Activated CD8-positive, alpha-beta T cell treated with anti-CD3 and anti-CD28 coated beads for 36 hours (primary cell): ENCODE results near the gene ADRA2C. TPM values are rescaled to one million over a fixed set of nuclear protein-coding genes. Genes with fewer than 3 reads are reported as not detected.
A peak's percentile ranks its signal among the peaks of the same experiment; 100 is the strongest.

ENCODE experiments used
- ATAC-seq: fragments of 200-7000 bp; cut with Tn5 transposase; one replicate; pipeline ENCODE4 v1.10.0; 2021; ENCODE audit warnings: mild to moderate bottlenecking, moderate library complexity
- CTCF ChIA-PET: fragments of 350-600 bp; sonication (Branson Sonifier 250); formaldehyde crosslinking; loops from one replicate; lab custom pipeline; 2021; ENCODE audit warnings: antibody characterized with exemption; lab: Charles Lee
- POLR2A ChIA-PET: fragments of 350-600 bp; sonication (Branson Sonifier 250); formaldehyde crosslinking; loops from one replicate; lab custom pipeline; 2021; ENCODE audit warnings: antibody characterized with exemption; lab: Charles Lee
- DNase-seq: peaks from one replicate; pipeline ENCODE4 v3.0.0-alpha.2; 2020
- H3K27ac Mint-ChIP-seq: one replicate; pipeline ENCODE4 v1.8.0; 2021; ENCODE audit warnings: mild to moderate bottlenecking, mixed read lengths
- H3K27me3 Mint-ChIP-seq: one replicate; pipeline ENCODE4 v1.8.0; 2021; ENCODE audit warnings: mixed read lengths
- H3K36me3 Mint-ChIP-seq: one replicate; pipeline ENCODE4 v1.8.0; 2021; ENCODE audit warnings: low read depth, mixed read lengths
- H3K4me1 Mint-ChIP-seq: one replicate; pipeline ENCODE4 v1.8.0; 2021; ENCODE audit warnings: low read depth, mixed read lengths
- H3K4me3 Mint-ChIP-seq: one replicate; pipeline ENCODE4 v1.8.0; 2021; ENCODE audit warnings: mild to moderate bottlenecking, moderate library complexity, mixed read lengths
- H3K9me3 Mint-ChIP-seq: one replicate; pipeline ENCODE4 v1.8.0; 2021; ENCODE audit warnings: mixed read lengths
- CTCF ChIP-seq: fragments of 200-600 bp; IDR thresholded peaks from one replicate; pipeline ENCODE4 v1.8.0; 2022; ENCODE audit warnings: antibody characterized with exemption, mild to moderate bottlenecking
- intact Hi-C: fragments of 100-400 bp; cut with micrococcal nuclease; formaldehyde crosslinking; loops from one replicate; pipeline ENCODE4 v1.10.0; 2022
- total RNA-seq, 2 experiments: library from RNA; stranded (reverse); gene quantifications; one replicate each; pipeline ENCODE4 v1.2.3, GENCODE V29; 2021

Gene ADRA2C
- total RNA-seq, 2 experiments from 2014 or later = 0.27 TPM; not detected in 1

GRCh38 chr4:3745886-3746656 is 20.1 kb upstream of the ADRA2C start:
- ChIA-PET POLR2A (no interaction called here), CTCF (no interaction called here)
- no peak for TF ChIP-seq CTCF
- Mint-ChIP-seq H3K9me3 (peaks cover 1% of the 10 kb centered on the region), H3K27me3 (peaks cover 41% of the 10 kb centered on the region), H3K36me3 (no peaks in the 10 kb centered on the region), H3K27ac (no peak overlapping the region), H3K4me3 (no peak overlapping the region), H3K4me1 (no peaks in the 10 kb centered on the region)
- ATAC-seq = no peak
- DNase-seq = no peak
- intact Hi-C loops = no loop called here

- TF ChIP-seq CTCF = no peak
- ATAC-seq = no peak
- no peak overlapping the region for H3K4me3 Mint-ChIP-seq
- no peak overlapping the region for H3K27ac Mint-ChIP-seq
- H3K4me1 Mint-ChIP-seq = no peaks in the 10 kb centered on the region
- DNase-seq = no peak
- H3K9me3 Mint-ChIP-seq = peaks cover 1% of the 10 kb centered on the region
- intact Hi-C loops = no loop called here
- ChIA-PET POLR2A (no interaction called here), CTCF (interaction anchor here (0.6 to 2.8 kb wide), 4 partner anchors 18 to 329 kb away, joined by 3 to 13 read pairs (median 3); no protein-coding TSS in a partner anchor)
- H3K36me3 Mint-ChIP-seq = no peaks in the 10 kb centered on the region
- peaks cover 39% of the 10 kb centered on the region for H3K27me3 Mint-ChIP-seq
These were observed 19.2 kb upstream of the ADRA2C start for GRCh38 chr4:3746701-3747580.

- H3K9me3 Mint-ChIP-seq = peaks cover 1% of the 10 kb centered on the region
- intact Hi-C loops = no loop called here
- H3K36me3 Mint-ChIP-seq = no peaks in the 10 kb centered on the region
- peaks cover 34% of the 10 kb centered on the region for H3K27me3 Mint-ChIP-seq
- DNase-seq = peak; percentile 20
- POLR2A ChIA-PET = no interaction called here
- no peaks in the 10 kb centered on the region for H3K4me1 Mint-ChIP-seq
- peak; percentile 41 for TF ChIP-seq CTCF
- no peak overlapping the region for H3K27ac Mint-ChIP-seq
- no peak overlapping the region for H3K4me3 Mint-ChIP-seq
- CTCF ChIA-PET = interaction anchor here (0.6 to 2.8 kb wide), 4 partner anchors 17 to 330 kb away, joined by 3 to 13 read pairs (median 3); no protein-coding TSS in a partner anchor
- no peak for ATAC-seq
These were observed 18.6 kb upstream of the ADRA2C start for GRCh38 chr4:3747581-3747904.

- intact Hi-C loops = no loop called here
- Mint-ChIP-seq H3K36me3 (no peaks in the 10 kb centered on the region), H3K4me1 (no peaks in the 10 kb centered on the region), H3K9me3 (peaks cover 1% of the 10 kb centered on the region), H3K27ac (no peak overlapping the region), H3K4me3 (no peak overlapping the region), H3K27me3 (peaks cover 29% of the 10 kb centered on the region)
- DNase-seq (no peak), ATAC-seq (no peak)
- TF ChIP-seq CTCF = no peak
- CTCF ChIA-PET = interaction anchor here (1.7 to 2.8 kb wide), 2 partner anchors 23 to 132 kb away, joined by 3 to 13 read pairs; no protein-coding TSS in a partner anchor
- POLR2A ChIA-PET = no interaction called here
These were observed 17.9 kb upstream of the ADRA2C start for GRCh38 chr4:3748136-3748898.
